Measurements from ENCODE around the gene NIPAL3. TPM values are rescaled to one million over a fixed set of nuclear protein-coding genes. Genes with fewer than 3 reads are reported as not detected.
"Not testable (repeated sequence)": the region's sequence is repeated elsewhere in the genome, so short reads cannot be mapped to it uniquely, and the experiment has no call there.

NIPAL3 gene
- total RNA-seq, 1 donor from 2014 or later = 23.7 TPM

- DNase-seq (ENCODE audit: low spot score) (no peak), ATAC-seq (no peak)
- intact Hi-C loops (cut with DNase I) = no loop called here
Measured at GRCh38 chr1:24476571-24476970, 61.0 kb downstream of the NIPAL3 start.

GRCh38 chr1:24477309-24477708 is 61.7 kb downstream of the NIPAL3 start:
- DNase-seq (ENCODE audit: low spot score) (no peak), ATAC-seq (no peak)
- intact Hi-C loops (cut with DNase I) = no loop called here

- intact Hi-C loops (cut with DNase I) = no loop called here
- DNase-seq (ENCODE audit: low spot score) = no peak
- peak; percentile 50 for ATAC-seq
Measured at GRCh38 chr1:24481101-24481500, 65.5 kb downstream of the NIPAL3 start.

GRCh38 chr1:24481843-24482610 is 66.4 kb downstream of the NIPAL3 start:
- intact Hi-C loops (cut with DNase I) = no loop called here
- no peak for ATAC-seq
- no peak for DNase-seq (ENCODE audit: low spot score)

- intact Hi-C loops (cut with DNase I) = no loop called here
- ATAC-seq (no peak), DNase-seq (ENCODE audit: low spot score) (no peak)
Measured at GRCh38 chr1:24483441-24483840, 67.8 kb downstream of the NIPAL3 start.

GRCh38 chr1:24484199-24484598 is 68.6 kb downstream of the NIPAL3 start:
- DNase-seq (ENCODE audit: low spot score) = no peak
- intact Hi-C loops (cut with DNase I) = no loop called here
- no peak for ATAC-seq

- intact Hi-C loops (cut with DNase I) = no loop called here
- ATAC-seq (no peak), DNase-seq (ENCODE audit: low spot score) (no peak)
Measured at GRCh38 chr1:24486331-24487065, 70.9 kb downstream of the NIPAL3 start.

GRCh38 chr1:24487455-24487854 is 71.9 kb downstream of the NIPAL3 start:
- DNase-seq (ENCODE audit: low spot score) (no peak), ATAC-seq (no peak)
- intact Hi-C loops (cut with DNase I) = no loop called here

GRCh38 chr1:24488159-24488558 is 72.6 kb downstream of the NIPAL3 start:
- ATAC-seq; DNase-seq (ENCODE audit: low spot score); intact Hi-C loops (cut with DNase I): not testable (repeated sequence)

GRCh38 chr1:24489674-24490073 is 74.1 kb downstream of the NIPAL3 start:
- intact Hi-C loops (cut with DNase I) = no loop called here
- ATAC-seq = no peak
- DNase-seq (ENCODE audit: low spot score) = no peak

- DNase-seq (ENCODE audit: low spot score) = no peak
- intact Hi-C loops (cut with DNase I) = no loop called here
- no peak for ATAC-seq
Measured at GRCh38 chr1:24490101-24490781, 74.6 kb downstream of the NIPAL3 start.

GRCh38 chr1:24491577-24492360 is 76.2 kb downstream of the NIPAL3 start:
- DNase-seq (ENCODE audit: low spot score) = no peak
- intact Hi-C loops (cut with DNase I) = no loop called here
- no peak for ATAC-seq

GRCh38 chr1:24492935-24493334 is 77.3 kb downstream of the NIPAL3 start:
- intact Hi-C loops (cut with DNase I) = not testable (repeated sequence)

GRCh38 chr1:24493785-24494184 is 78.2 kb downstream of the NIPAL3 start:
- DNase-seq (ENCODE audit: low spot score) (no peak), ATAC-seq (no peak)
- intact Hi-C loops (cut with DNase I) = no loop called here

More at GRCh38 chr1:24492935-24493334, 77.3 kb downstream of the NIPAL3 start:
- not testable (repeated sequence) for ATAC-seq; DNase-seq (ENCODE audit: low spot score)

- intact Hi-C loops (cut with DNase I) = no loop called here
- ATAC-seq (no peak), DNase-seq (ENCODE audit: low spot score) (no peak)
Measured at GRCh38 chr1:24498589-24498988, 83.0 kb downstream of the NIPAL3 start.

GRCh38 chr1:24500448-24501048 is 84.9 kb downstream of the NIPAL3 start:
- DNase-seq (ENCODE audit: low spot score) (no peak), ATAC-seq (no peak)
- intact Hi-C loops (cut with DNase I) = no loop called here

GRCh38 chr1:24501371-24502064 is 85.9 kb downstream of the NIPAL3 start:
- intact Hi-C loops (cut with DNase I) = no loop called here
- no peak for DNase-seq (ENCODE audit: low spot score)
- peak; percentile 18 for ATAC-seq

- DNase-seq (ENCODE audit: low spot score) (peak; percentile 71), ATAC-seq (peak; percentile 78)
- intact Hi-C loops (cut with DNase I) = no loop called here
Measured at GRCh38 chr1:24502065-24502708, 86.6 kb downstream of the NIPAL3 start.

All from sciatic nerve (tissue), 2 donors.